Measurements from ENCODE around the gene AK1.

Gene AK1

DNA sequence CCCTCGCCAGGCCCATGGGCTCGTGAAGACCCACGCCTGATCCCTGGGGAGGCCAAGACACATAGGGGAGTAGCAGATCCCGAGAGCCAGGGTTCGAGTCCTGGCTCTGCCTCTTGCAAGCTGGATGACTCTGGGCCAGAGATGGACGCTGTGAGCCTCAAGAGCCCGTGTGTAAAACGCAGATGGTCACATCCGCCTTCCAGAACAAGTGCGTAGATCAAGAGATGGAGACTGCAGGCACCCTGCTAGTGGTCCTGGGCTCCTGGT is 31.1 kb upstream of the AK1 start:
- no peak for DNase-seq (ENCODE audit: low read depth)

- DNase-seq (ENCODE audit: low read depth) = no peak
Measured at GRCh38 chr9:127907867-127908659, 30.6 kb upstream of the AK1 start.

GRCh38 chr9:127905788-127906191 is 28.3 kb upstream of the AK1 start:
- DNase-seq (ENCODE audit: low read depth) = no peak

GRCh38 chr9:127905004-127905728 is 27.7 kb upstream of the AK1 start:
- DNase-seq (ENCODE audit: low read depth) = no peak

GRCh38 chr9:127904561-127905003 is 27.1 kb upstream of the AK1 start:
- DNase-seq (ENCODE audit: low read depth) = no peak

DNA sequence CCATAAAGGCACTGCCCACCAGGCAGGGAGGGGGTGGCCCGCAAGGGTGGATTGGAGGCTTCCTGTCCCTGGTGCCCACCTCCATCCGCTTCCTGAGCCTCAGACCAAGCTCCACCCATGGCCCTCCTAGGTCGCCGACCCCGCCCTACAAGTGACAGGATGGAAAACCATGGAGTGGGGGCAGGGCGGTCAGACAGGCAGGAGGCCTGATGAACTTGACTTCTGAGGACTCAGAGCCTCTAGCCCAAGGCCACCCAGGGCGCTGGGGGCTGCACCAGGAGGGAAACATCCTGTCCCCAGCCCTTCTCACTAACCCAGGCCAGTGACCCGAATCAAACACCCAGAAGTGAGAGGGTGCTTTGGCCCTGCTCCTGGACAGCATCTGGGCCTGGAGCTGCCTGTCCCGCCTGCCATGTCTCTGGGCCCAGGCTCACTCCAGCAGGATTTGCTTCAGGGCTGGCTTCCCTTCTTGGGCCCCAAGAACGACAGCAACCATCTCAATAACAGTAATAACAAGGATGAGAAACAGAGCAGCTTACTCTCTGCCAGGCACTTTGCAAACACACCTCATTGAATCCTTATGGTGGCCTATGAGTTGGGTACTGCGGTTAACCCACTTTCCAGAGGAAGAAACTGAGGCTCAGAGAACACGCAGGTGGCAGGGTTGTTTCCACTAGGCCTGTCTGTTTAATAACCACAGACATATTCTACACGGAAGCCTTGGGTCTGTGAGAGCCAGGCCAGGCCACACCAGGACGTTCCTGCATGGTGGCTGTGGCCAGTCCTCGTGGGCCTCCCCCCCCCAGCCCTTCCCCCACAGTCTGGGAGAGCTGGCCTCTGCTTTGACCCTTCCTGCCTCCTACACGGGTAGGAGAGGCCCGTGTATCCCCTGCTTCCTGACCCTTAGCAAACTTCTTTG is 26.3 kb upstream of the AK1 start:
- DNase-seq (ENCODE audit: low read depth) = no peak

- DNase-seq (ENCODE audit: low read depth) = no peak
Measured at GRCh38 chr9:127899128-127899943, 21.9 kb upstream of the AK1 start, which contains the start of gene ST6GALNAC6. TSS of gene ST6GALNAC6 (minus strand) at chr9:127899603. CDS start at chr9:127897981, 1,622 bp downstream.

DNA sequence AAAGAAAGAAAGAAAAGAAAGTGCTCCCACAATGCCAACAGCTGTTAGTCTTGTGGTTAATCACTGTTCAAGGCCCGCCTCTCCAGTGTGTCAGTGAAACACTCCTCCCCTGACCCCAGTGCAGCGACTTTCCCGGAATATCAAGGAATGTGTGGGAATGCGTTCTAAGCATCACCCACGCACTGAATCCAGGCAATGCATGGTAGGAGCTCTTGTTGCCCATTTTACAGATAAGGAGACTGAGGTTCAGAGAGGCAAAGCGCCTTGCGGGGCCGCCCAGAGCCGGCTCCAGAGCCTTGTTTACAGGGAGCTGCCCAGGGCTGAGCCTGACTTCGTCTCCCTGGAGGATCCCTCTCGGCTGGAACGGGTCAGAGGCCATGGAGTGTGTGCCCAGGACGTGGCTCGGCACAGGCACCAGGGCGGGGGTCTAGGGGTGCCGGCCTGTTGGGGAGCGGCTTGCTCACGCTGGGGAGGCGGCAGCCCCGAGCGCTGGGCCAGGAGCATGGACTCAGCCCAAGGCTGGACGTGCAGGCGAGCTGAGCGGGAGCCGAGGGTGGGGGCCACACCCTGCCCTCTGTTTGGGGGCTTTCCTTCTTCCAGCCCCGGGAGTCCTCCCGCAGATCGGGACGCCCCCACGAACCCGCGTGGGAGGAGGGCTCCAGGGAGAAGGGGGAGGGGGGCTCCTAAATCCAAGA is 21.1 kb upstream of the AK1 start:
- no peak for DNase-seq (ENCODE audit: low read depth)

DNA sequence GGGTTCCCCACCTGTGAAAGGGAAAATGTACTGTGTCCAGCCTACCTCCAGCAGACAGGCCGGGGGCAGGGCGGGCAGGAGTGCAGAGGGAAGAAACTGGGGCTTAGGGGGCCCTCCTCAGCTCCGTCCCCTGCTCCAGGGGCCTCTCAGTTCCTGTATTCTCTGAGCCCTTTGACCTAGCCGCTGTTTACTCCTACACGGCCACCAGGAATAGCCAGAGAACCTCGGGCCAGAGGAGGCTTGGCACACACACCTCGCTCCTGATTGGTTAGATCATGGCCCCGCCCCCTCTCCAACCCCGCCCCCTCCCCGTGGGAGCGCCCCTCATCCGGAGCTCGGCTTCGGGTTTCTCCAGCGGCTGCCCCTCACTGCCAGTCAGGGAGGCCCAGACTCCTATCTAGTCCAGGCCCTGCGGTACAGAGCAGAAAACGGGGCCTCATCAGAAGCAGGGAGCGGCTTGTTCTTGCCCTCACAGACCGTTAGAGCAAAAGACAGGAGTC is 19.8 kb upstream of the AK1 start:
- DNase-seq (ENCODE audit: low read depth) = no peak

DNA sequence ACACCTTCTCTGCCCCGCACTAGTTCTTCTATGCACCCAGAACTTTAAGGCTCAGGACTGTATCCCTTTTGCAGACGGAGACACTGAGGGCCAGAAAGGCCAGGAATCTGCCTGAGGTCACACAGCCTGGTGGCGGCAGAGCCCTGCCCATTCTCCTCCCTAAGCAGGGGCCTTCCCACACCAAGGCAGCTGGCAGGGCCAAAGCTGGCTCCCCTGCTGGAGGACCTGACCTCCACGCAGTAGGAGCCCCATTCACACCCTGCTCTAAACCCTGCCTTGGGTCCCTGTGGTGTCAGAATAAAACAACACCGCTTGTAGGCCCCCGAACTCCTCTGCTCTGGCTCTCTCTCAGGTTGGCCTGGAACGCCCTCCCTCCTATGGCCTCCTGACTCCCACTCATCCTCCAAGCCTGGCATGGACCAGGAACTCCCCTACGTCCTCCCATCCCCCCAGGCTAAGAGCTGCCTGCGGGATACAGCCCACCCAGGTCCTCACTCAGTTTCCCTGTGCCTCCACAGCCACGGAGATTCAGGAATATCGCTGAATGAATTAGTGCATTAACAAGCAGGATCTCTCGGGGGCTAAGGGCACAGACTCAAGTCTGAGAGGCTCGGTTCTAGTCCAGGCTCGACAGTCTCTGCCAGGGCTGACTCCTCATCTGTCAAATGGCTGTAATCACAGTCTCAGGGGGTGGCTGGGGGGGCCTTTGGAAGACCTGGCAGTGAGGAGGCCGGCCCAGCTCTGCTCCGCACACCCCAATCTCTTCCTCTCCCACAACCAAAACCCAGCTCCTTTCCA is 19.1 kb upstream of the AK1 start:
- no peak for DNase-seq (ENCODE audit: low read depth)

DNA sequence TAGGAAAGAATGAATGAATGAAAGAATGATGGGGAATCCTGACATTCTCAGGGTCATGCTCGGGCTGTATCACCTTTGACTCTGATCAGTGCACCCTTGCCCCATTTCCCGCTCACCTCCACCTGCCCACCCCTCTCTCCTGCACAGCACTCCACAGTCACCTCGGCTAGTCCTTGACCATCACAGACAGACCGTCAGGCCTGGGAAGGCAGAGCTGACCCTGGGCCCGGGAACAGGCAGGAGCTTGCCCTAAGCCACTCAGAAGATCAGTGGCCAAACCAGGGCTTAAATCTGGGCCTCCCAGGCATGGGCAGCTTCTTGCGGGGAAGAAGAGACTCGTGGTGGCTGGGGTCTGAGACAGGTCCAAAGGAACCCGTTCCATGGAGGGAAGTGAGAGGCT is 18.3 kb upstream of the AK1 start:
- no peak for DNase-seq (ENCODE audit: low read depth)

- no peak for DNase-seq (ENCODE audit: low read depth)
Measured at GRCh38 chr9:127893392-127893791, 15.9 kb upstream of the AK1 start.

DNA sequence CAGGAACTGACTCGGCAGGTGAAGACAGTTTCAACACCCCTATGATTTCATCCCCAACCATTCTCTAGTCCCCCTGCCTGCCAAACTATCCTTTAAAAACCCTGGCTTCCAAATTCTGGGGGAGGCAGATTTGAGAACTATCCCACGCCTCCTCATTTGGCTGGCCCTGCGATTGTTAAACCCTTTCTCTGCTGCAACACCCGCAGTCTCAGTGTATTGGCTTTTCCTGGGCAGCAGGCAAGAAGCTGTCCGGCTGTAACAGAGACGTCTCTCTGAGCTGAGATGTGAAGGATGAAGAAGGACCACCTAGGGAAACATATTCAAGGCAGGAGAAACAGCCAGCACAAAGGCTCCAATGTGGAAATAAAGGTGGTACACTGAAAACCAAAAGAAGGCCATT is 15.4 kb upstream of the AK1 start:
- no peak for DNase-seq (ENCODE audit: low read depth)

- DNase-seq (ENCODE audit: low read depth) = no peak
Measured at GRCh38 chr9:127890053-127890452, 12.6 kb upstream of the AK1 start.

- no peak for DNase-seq (ENCODE audit: low read depth)
Measured at GRCh38 chr9:127887792-127888191, 10.3 kb upstream of the AK1 start.

DNA sequence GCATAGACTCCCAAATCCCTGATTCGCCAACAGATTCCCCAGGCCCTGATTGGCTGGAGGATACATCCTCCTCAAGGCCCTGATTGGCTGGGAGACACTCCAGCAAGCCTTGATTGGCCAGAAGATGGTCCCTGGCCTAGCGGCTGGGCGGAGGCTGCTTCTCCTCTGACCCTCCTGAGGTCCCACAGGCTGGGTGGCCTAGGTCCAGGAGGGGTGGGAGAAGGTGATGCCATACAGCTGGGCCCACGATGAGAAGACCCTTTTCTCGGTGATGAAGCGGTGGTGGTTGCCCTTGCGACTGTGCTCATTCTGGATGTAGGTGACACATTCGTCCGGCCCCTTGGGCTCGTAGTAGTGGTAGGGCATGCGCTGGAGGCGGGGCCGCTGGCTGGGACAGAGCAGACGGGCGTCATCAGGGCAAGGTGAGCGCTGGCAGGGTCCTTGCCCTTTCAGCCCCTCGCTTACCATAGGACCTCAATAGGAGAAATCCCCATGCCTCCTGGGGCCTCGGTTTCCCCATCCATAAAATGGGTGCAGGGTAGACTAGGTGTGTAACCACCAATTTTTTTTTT is 9.0 kb upstream of the AK1 start:
- DNase-seq (ENCODE audit: low read depth) = no peak

- DNase-seq (ENCODE audit: low read depth) = no peak
Measured at GRCh38 chr9:127885508-127886281, 8.2 kb upstream of the AK1 start.

DNA sequence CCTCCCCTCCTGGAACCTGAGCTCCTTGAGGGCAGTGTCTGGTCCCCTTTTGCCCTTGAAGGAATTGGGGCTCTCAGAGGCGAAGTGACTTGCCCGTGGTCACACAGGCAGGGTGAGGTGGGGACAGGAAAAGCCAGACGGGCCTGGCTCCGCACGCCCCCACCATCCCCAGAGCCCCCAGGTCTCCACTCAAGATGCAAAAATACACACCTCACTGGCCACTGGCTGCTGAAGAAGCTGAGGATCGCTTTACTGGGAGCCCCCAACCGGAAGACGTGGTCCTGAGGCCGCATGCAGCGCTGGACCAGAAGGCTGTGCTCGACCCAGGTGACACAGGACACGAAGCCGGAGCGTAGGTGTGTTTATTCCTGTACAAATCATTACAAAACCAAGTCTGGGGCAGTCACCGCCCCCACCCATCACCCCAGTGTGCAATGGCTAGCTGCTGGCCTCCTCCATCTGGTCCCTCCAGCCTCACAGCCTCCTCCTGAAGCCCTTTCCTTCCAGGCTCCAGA is 7.6 kb upstream of the AK1 start:
- no peak for DNase-seq (ENCODE audit: low read depth)

- DNase-seq (ENCODE audit: low read depth) = no peak
Measured at GRCh38 chr9:127884427-127884911, 7.0 kb upstream of the AK1 start.

All from HS-5 (cell line).